Measurements from ENCODE around the gene DIRAS1. TPM values are rescaled to one million over a fixed set of nuclear protein-coding genes. Genes with fewer than 3 reads are reported as not detected.

Gene DIRAS1
- total and polyA plus RNA-seq, 4 donors = 0.13 to 3.5 (median 1.7) TPM; not detected in 1

DNA sequence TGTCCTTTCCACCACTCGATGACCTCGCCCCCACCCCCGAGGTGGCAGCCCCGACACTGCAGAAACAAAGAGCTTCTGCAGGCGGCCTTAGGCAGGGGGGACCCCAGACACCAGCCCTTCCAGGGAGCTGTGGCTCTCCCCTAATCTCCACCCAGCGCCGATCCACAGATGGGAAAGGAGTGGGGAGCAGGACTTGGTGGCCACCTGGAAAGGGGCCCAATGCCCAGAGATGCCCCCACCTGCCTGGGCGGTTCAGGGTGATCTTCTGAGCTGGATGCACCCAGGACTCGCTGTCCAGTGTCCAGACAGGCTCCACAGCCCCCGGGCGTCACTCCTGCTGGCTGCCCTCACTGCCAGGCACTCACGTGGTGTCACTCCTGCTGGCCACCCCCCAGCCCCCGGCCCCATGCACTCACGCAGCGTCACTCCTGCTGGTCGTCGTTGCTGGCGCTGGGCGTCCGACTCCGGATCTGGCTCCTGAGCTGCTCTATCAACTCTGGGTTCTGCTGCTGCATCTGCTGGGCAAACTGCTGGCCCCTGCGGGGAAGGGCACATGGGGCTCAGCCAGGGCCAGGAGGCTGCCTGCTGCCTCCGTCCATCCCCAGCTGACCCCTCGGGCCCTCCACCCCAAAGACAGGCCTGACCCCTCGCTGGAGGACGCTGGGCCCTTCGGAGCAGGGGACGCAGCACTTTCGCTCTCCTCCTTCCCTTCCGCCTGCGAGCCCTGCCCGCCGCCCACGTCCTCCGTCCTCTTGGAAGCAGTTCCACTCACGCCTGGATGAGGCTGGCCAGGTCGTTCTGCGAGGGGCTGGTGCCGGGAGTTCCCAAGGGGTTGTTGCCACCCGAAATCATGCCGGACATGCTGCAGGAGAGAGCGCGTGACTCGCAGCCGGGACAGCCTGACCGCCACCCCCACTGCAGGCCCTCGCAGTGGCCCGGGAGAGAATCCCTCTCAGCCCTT, 36.0 kb upstream of the DIRAS1 start:
- DNase-seq (no peak), ATAC-seq (ENCODE audit: low FRiP score) (no peak)
- no peaks in the 10 kb centered on the region for H3K4me1 ChIP-seq (ENCODE audit: control insufficient read depth in 1 of 2, insufficient read depth in 2 of 2, low read length in 2 of 2)
- no peak overlapping the region for H3K4me3 ChIP-seq (ENCODE audit: low read length in 2 of 2)
- H3K9me3 ChIP-seq (ENCODE audit: control insufficient read depth, low read length) = no peaks in the 10 kb centered on the region
- intact Hi-C loops (cut with DNase I) = no loop called here
- H3K27me3 ChIP-seq (ENCODE audit: control insufficient read depth in 1 of 2, insufficient read depth in 2 of 2, low read length in 1 of 2) = no peaks in the 10 kb centered on the region
- peaks cover 0 to 1% of the 10 kb centered on the region in 2 donors for H3K36me3 ChIP-seq (ENCODE audit: control insufficient read depth in 1 of 2, insufficient read depth in 2 of 2, low read length in 1 of 2)
- H3K27ac ChIP-seq (ENCODE audit: low read depth in 1 of 2, low read length in 2 of 2) = no peak overlapping the region
- WGBS, 2 donors = 93 to 94% methylated on average over 48 of the region's 48 CpGs

- H3K4me3 ChIP-seq (ENCODE audit: low read length in 2 of 2) = no peak overlapping the region
Measured at GRCh38 chr19:2756477-2756876, 35.3 kb upstream of the DIRAS1 start.

DNA sequence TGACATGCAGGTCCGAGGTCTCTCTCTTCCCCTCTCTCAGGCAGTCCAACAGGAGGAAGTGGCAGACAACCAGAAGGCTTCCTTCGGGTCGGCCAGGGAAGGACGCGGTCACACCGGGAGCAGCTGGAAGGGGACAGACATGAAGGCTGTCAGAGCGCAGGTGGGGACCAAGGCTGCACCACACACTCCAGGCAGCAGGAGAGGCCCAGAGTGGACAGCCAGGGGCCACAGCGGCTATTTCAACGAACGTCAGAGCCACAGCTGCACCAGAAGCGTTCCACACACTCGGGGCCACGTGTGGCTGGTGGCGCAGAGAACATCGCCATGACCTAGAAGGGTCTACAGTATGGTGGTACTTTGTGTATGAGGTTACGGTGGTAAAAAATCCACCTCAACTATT, 34.6 kb upstream of the DIRAS1 start:
- Histone ChIP-seq H3K27me3 (ENCODE audit: control insufficient read depth in 1 of 2, insufficient read depth in 2 of 2, low read length in 1 of 2) (no peaks in the 10 kb centered on the region), H3K27ac (ENCODE audit: low read depth in 1 of 2, low read length in 2 of 2) (no peak overlapping the region), H3K36me3 (ENCODE audit: control insufficient read depth in 1 of 2, insufficient read depth in 2 of 2, low read length in 1 of 2) (peaks cover 0 to 1% of the 10 kb centered on the region in 2 donors), H3K4me3 (ENCODE audit: low read length in 2 of 2) (no peak overlapping the region), H3K4me1 (ENCODE audit: control insufficient read depth in 1 of 2, insufficient read depth in 2 of 2, low read length in 2 of 2) (no peaks in the 10 kb centered on the region), H3K9me3 (ENCODE audit: control insufficient read depth, low read length) (no peaks in the 10 kb centered on the region)
- intact Hi-C loops (cut with DNase I) = no loop called here
- WGBS, 2 donors = 93 to 94% methylated on average over 16 of the region's 16 CpGs
- ATAC-seq (ENCODE audit: low FRiP score) = no peak
- no peak for DNase-seq

More at GRCh38 chr19:2756477-2756876, 35.3 kb upstream of the DIRAS1 start:
- 74 to 82% methylated on average over 8 of the region's 8 CpGs for WGBS, 2 donors
- ATAC-seq (ENCODE audit: low FRiP score) (no peak), DNase-seq (no peak)
- no peaks in the 10 kb centered on the region for H3K4me1 ChIP-seq (ENCODE audit: control insufficient read depth in 1 of 2, insufficient read depth in 2 of 2, low read length in 2 of 2)
- no peaks in the 10 kb centered on the region for H3K9me3 ChIP-seq (ENCODE audit: control insufficient read depth, low read length)
- H3K27me3 ChIP-seq (ENCODE audit: control insufficient read depth in 1 of 2, insufficient read depth in 2 of 2, low read length in 1 of 2) = no peaks in the 10 kb centered on the region
- intact Hi-C loops (cut with DNase I) = no loop called here
- H3K36me3 ChIP-seq (ENCODE audit: control insufficient read depth in 1 of 2, insufficient read depth in 2 of 2, low read length in 1 of 2) = peaks cover 0 to 1% of the 10 kb centered on the region in 2 donors
- H3K27ac ChIP-seq (ENCODE audit: low read depth in 1 of 2, low read length in 2 of 2) = no peak overlapping the region

GRCh38 chr19:2755448-2755705, 34.2 kb upstream of the DIRAS1 start:
- no peak for ATAC-seq (ENCODE audit: low FRiP score)
- intact Hi-C loops (cut with DNase I) = no loop called here
- no peak overlapping the region for H3K27ac ChIP-seq (ENCODE audit: low read depth in 1 of 2, low read length in 2 of 2)
- H3K36me3 ChIP-seq (ENCODE audit: control insufficient read depth in 1 of 2, insufficient read depth in 2 of 2, low read length in 1 of 2) = peaks cover 0 to 1% of the 10 kb centered on the region in 2 donors
- no peaks in the 10 kb centered on the region for H3K4me1 ChIP-seq (ENCODE audit: control insufficient read depth in 1 of 2, insufficient read depth in 2 of 2, low read length in 2 of 2)
- no peaks in the 10 kb centered on the region for H3K27me3 ChIP-seq (ENCODE audit: control insufficient read depth in 1 of 2, insufficient read depth in 2 of 2, low read length in 1 of 2)
- H3K9me3 ChIP-seq (ENCODE audit: control insufficient read depth, low read length) = no peaks in the 10 kb centered on the region
- no peak for DNase-seq
- no peak overlapping the region for H3K4me3 ChIP-seq (ENCODE audit: low read length in 2 of 2)
- WGBS, 2 donors = 91% methylated on average over 16 of the region's 16 CpGs

GRCh38 chr19:2754659-2755447, 33.7 kb upstream of the DIRAS1 start:
- Histone ChIP-seq H3K4me3 (ENCODE audit: low read length in 2 of 2) (no peak overlapping the region), H3K4me1 (ENCODE audit: control insufficient read depth in 1 of 2, insufficient read depth in 2 of 2, low read length in 2 of 2) (no peaks in the 10 kb centered on the region), H3K27me3 (ENCODE audit: control insufficient read depth in 1 of 2, insufficient read depth in 2 of 2, low read length in 1 of 2) (no peaks in the 10 kb centered on the region), H3K9me3 (ENCODE audit: control insufficient read depth, low read length) (no peaks in the 10 kb centered on the region), H3K36me3 (ENCODE audit: control insufficient read depth in 1 of 2, insufficient read depth in 2 of 2, low read length in 1 of 2) (peaks cover 0 to 1% of the 10 kb centered on the region in 2 donors), H3K27ac (ENCODE audit: low read depth in 1 of 2, low read length in 2 of 2) (no peak overlapping the region)
- intact Hi-C loops (cut with DNase I) = loop anchor here in 1 of 2 donors (5.0 kb wide), 1 partner anchor 108 kb away; no protein-coding TSS in a partner anchor
- 91 to 93% methylated on average over 43 of the region's 43 CpGs for WGBS, 2 donors
- ATAC-seq (ENCODE audit: low FRiP score) = peak; percentile 28
- DNase-seq = no peak

- H3K4me1 ChIP-seq (ENCODE audit: control insufficient read depth in 1 of 2, insufficient read depth in 2 of 2, low read length in 2 of 2) = no peaks in the 10 kb centered on the region
- no peak overlapping the region for H3K27ac ChIP-seq (ENCODE audit: low read depth in 1 of 2, low read length in 2 of 2)
- no peaks in the 10 kb centered on the region for H3K9me3 ChIP-seq (ENCODE audit: control insufficient read depth, low read length)
- intact Hi-C loops (cut with DNase I) = loop anchor here in 1 of 2 donors (5.0 kb wide), 1 partner anchor 104 kb away; no protein-coding TSS in a partner anchor
- DNase-seq (no peak), ATAC-seq (ENCODE audit: low FRiP score) (no peak)
- no peak overlapping the region for H3K4me3 ChIP-seq (ENCODE audit: low read length in 2 of 2)
- 88 to 89% methylated on average over 21 of the region's 21 CpGs for WGBS, 2 donors
- H3K27me3 ChIP-seq (ENCODE audit: control insufficient read depth in 1 of 2, insufficient read depth in 2 of 2, low read length in 1 of 2) = no peaks in the 10 kb centered on the region
- H3K36me3 ChIP-seq (ENCODE audit: control insufficient read depth in 1 of 2, insufficient read depth in 2 of 2, low read length in 1 of 2) = peaks cover 0 to 1% of the 10 kb centered on the region in 2 donors
Measured at GRCh38 chr19:2751438-2751830, 30.3 kb upstream of the DIRAS1 start.

DNA sequence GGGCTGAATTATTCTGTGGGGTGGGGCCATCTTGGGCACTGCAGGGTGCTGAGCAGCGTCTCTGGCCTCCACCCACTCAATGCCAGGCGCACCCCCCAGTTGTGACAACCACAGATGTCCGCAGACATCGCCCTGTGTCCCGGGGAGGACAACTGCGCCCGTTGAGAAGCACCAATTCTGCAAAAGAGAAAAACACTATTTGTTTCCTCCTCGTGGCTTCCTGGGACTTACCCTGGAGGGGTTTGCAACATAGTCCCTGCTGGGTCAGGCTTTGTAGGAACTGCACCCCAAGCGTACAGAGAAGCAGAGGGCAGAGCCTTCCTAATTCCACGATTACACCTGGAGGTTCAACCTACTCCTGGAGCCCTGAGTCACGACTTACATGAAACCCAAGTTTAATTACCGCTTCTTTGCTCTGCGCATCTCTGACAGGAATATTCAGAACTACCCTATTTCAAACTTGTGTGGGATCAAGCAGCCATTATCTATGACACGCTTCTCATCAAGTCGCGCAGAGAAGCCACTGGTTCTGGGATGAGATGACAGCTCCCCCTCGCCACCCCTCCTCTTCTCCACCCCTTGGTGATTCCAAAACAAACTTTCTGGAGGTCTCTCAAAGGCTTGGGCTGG, 29.8 kb upstream of the DIRAS1 start:
- intact Hi-C loops (cut with DNase I) = loop anchor here in 1 of 2 donors (5.0 kb wide), 1 partner anchor 104 kb away; no protein-coding TSS in a partner anchor
- 71% methylated on average over 17 of the region's 17 CpGs for WGBS, 2 donors

DNA sequence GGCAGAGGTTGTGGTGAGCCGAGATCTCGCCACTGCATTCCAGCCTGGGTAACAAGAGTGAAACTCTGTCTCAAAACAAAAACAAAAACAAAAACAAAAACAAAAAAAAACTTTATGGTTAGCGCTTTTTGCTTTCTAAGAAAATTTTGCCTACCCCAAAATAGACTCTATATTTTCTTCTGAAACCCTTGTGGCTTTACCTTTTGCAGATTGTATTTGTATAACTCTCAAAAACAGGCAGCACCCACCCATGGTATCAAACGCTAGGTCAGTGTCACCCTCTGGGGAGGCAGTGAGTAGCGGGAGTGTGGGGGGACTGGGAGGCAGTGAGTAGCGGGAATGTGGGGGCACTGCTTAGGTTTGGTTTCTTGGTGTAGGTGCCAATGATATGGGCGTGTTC, 26.2 kb upstream of the DIRAS1 start:
- intact Hi-C loops (cut with DNase I) = no loop called here
- DNase-seq (no peak), ATAC-seq (ENCODE audit: low FRiP score) (no peak)
- 76 to 84% methylated on average over 7 of the region's 7 CpGs for WGBS, 2 donors
- Histone ChIP-seq H3K9me3 (ENCODE audit: control insufficient read depth, low read length) (no peaks in the 10 kb centered on the region), H3K27ac (ENCODE audit: low read depth in 1 of 2, low read length in 2 of 2) (no peak overlapping the region), H3K4me1 (ENCODE audit: control insufficient read depth in 1 of 2, insufficient read depth in 2 of 2, low read length in 2 of 2) (no peaks in the 10 kb centered on the region), H3K36me3 (ENCODE audit: control insufficient read depth in 1 of 2, insufficient read depth in 2 of 2, low read length in 1 of 2) (no peaks in the 10 kb centered on the region), H3K4me3 (ENCODE audit: low read length in 2 of 2) (no peak overlapping the region), H3K27me3 (ENCODE audit: control insufficient read depth in 1 of 2, insufficient read depth in 2 of 2, low read length in 1 of 2) (no peaks in the 10 kb centered on the region)

More for the DNA sequence above, 29.8 kb upstream of the DIRAS1 start:
- ATAC-seq (ENCODE audit: low FRiP score) = no peak
- H3K27me3 ChIP-seq (ENCODE audit: control insufficient read depth in 1 of 2, insufficient read depth in 2 of 2, low read length in 1 of 2) = no peaks in the 10 kb centered on the region
- H3K9me3 ChIP-seq (ENCODE audit: control insufficient read depth, low read length) = no peaks in the 10 kb centered on the region
- no peak overlapping the region for H3K4me3 ChIP-seq (ENCODE audit: low read length in 2 of 2)
- DNase-seq = no peak
- no peaks in the 10 kb centered on the region for H3K4me1 ChIP-seq (ENCODE audit: control insufficient read depth in 1 of 2, insufficient read depth in 2 of 2, low read length in 2 of 2)
- peaks cover 0 to 1% of the 10 kb centered on the region in 2 donors for H3K36me3 ChIP-seq (ENCODE audit: control insufficient read depth in 1 of 2, insufficient read depth in 2 of 2, low read length in 1 of 2)
- no peak overlapping the region for H3K27ac ChIP-seq (ENCODE audit: low read depth in 1 of 2, low read length in 2 of 2)
